IMR-90 (cell line): ENCODE results near the gene NPPC. TPM values are rescaled to one million over a fixed set of nuclear protein-coding genes. Genes with fewer than 3 reads are reported as not detected.

Experiments used
- ATAC-seq: fragments of 200-7000 bp; cut with Tn5 transposase; 2 replicates; pipeline ENCODE4 v1.9.1; 2020; ENCODE audit warnings: low read depth, mild to moderate bottlenecking, moderate library complexity
- BruUV-seq: library from RNA; stranded (reverse); fragments of 400-500 nt; replicated peaks from 2 replicates; lab custom pipeline; 2021; lab: Mats Ljungman, UMichigan
- CTCF ChIA-PET: fragments of 300-600 bp; formaldehyde crosslinking; extraction: SDS; loops from one replicate; lab custom pipeline; 2021; ENCODE audit warnings: antibody characterized with exemption; lab: Yijun Ruan, JAX
- POLR2A ChIA-PET: fragments of 300-600 bp; sonication (Branson Sonifier 250); formaldehyde crosslinking; loops from one replicate; lab custom pipeline; 2022; ENCODE audit warnings: antibody characterized with exemption; ENCODE audit not compliant: unreplicated experiment; lab: Charles Lee
- DNase-seq: peaks from one replicate; pipeline ENCODE4 v3.0.0; 2013
- H2AFZ ChIP-seq: replicated peaks from 2 replicates; pipeline ENCODE3; 2013; ENCODE audit warnings: low read length, mild to moderate bottlenecking; ENCODE audit not compliant: poor library complexity
- H2AK5ac ChIP-seq: 2 replicates; pipeline ENCODE4 v1.6.1; 2013; ENCODE audit warnings: low read depth, low read length, inconsistent platforms
- H2AK9ac ChIP-seq: replicated peaks from 2 replicates; pipeline ENCODE3; 2013; ENCODE audit warnings: mild to moderate bottlenecking, low read depth, low read length, moderate library complexity; ENCODE audit not compliant: poor library complexity
- H2BK120ac ChIP-seq: 2 replicates; pipeline ENCODE4 v1.6.1; 2013; ENCODE audit warnings: low read depth, low read length, inconsistent platforms
- H2BK15ac ChIP-seq: 3 replicates; pipeline ENCODE4 v1.6.1; 2013; ENCODE audit warnings: low read depth, low read length, inconsistent platforms
- H2BK20ac ChIP-seq: 2 replicates; pipeline ENCODE4 v1.6.1; 2013; ENCODE audit warnings: low read depth, mild to moderate bottlenecking, inconsistent platforms, low read length, moderate library complexity
- H2BK5ac ChIP-seq: 2 replicates; pipeline ENCODE4 v1.6.1; 2013; ENCODE audit warnings: mild to moderate bottlenecking, low read depth, low read length, inconsistent platforms; ENCODE audit not compliant: poor library complexity, severe bottlenecking
- H3K14ac ChIP-seq: replicated peaks from 2 replicates; pipeline ENCODE4 v1.6.1; 2013; ENCODE audit warnings: low read depth, low read length, inconsistent platforms
- H3K18ac ChIP-seq: 2 replicates; pipeline ENCODE4 v1.6.1; 2013; ENCODE audit warnings: low read depth, low read length, control low read depth
- H3K23ac ChIP-seq: 2 replicates; pipeline ENCODE4 v1.6.1; 2013; ENCODE audit warnings: low read depth, low read length, inconsistent platforms
- H3K27ac ChIP-seq: 2 replicates; pipeline ENCODE4 v1.5.1; 2013; ENCODE audit warnings: mild to moderate bottlenecking, control low read depth, low read length; ENCODE audit not compliant: insufficient read depth
- H3K27me3 ChIP-seq: 2 replicates; pipeline ENCODE4 v1.6.1; 2013; ENCODE audit warnings: low read length; ENCODE audit not compliant: control insufficient read depth, insufficient read depth
- H3K36me3 ChIP-seq: 2 replicates; pipeline ENCODE4 v1.6.1; 2013; ENCODE audit warnings: low read length, mixed read lengths; ENCODE audit not compliant: control insufficient read depth, insufficient read depth
- H3K4ac ChIP-seq: 2 replicates; pipeline ENCODE4 v1.6.1; 2013; ENCODE audit warnings: low read depth, low read length, inconsistent platforms
- H3K4me1 ChIP-seq: 2 replicates; pipeline ENCODE4 v1.6.1; 2013; ENCODE audit warnings: low read length, mixed read lengths; ENCODE audit not compliant: control insufficient read depth, insufficient read depth
- H3K4me2 ChIP-seq: 2 replicates; pipeline ENCODE4 v1.6.1; 2013; ENCODE audit warnings: low read depth, mild to moderate bottlenecking, control low read depth, low read length, moderate library complexity
- H3K4me3 ChIP-seq: 2 replicates; pipeline ENCODE4 v1.5.1; 2013; ENCODE audit warnings: low read depth, mild to moderate bottlenecking, control low read depth, low read length, moderate library complexity; ENCODE audit not compliant: insufficient read depth
- H3K56ac ChIP-seq: 2 replicates; pipeline ENCODE4 v1.6.1; 2013; ENCODE audit warnings: low read length, inconsistent platforms; ENCODE audit not compliant: insufficient read depth; ENCODE audit errors: extremely low read depth
- H3K79me1 ChIP-seq, 2 experiments: 2 replicates each; pipeline ENCODE4 v1.6.1; 2013; ENCODE audit warnings: low read length in 2 of 2, inconsistent platforms in 1 of 2, low read depth in 1 of 2
- H3K9ac ChIP-seq: 2 replicates; pipeline ENCODE4 v1.6.1; 2013; ENCODE audit warnings: low read depth, low read length, control low read depth
- H3K9me1 ChIP-seq: 2 replicates; pipeline ENCODE4 v1.6.1; 2013; ENCODE audit warnings: low read length, inconsistent platforms; ENCODE audit not compliant: insufficient read depth
- H3K9me3 ChIP-seq: 2 replicates; pipeline ENCODE4 v1.6.1; 2013; ENCODE audit warnings: low read length; ENCODE audit not compliant: control insufficient read depth, insufficient read depth
- H4K20me1 ChIP-seq: 2 replicates; pipeline ENCODE4 v1.6.1; 2013; ENCODE audit warnings: low read length, inconsistent platforms; ENCODE audit not compliant: insufficient read depth
- H4K5ac ChIP-seq: 2 replicates; pipeline ENCODE4 v1.6.1; 2013; ENCODE audit warnings: mild to moderate bottlenecking, low read depth, low read length, control low read depth
- H4K8ac ChIP-seq, 2 experiments: 2 replicates each; pipeline ENCODE4 v1.6.1; 2013; ENCODE audit warnings: low read depth in 2 of 2, low read length in 2 of 2, control low read depth in 1 of 2, inconsistent platforms in 1 of 2
- H4K91ac ChIP-seq: 2 replicates; pipeline ENCODE4 v1.6.1; 2013; ENCODE audit warnings: low read depth, low read length, inconsistent platforms; ENCODE audit not compliant: insufficient read depth
- BHLHE40 ChIP-seq: fragments of 150-350 bp; IDR thresholded peaks from 2 replicates; pipeline ENCODE4 v1.6.1; 2016; ENCODE audit warnings: mild to moderate bottlenecking, low read depth, low read length
- CEBPB ChIP-seq: IDR thresholded peaks from 2 replicates; pipeline ENCODE4 v1.6.1; 2012; ENCODE audit warnings: low read depth, low read length, improper control_type of control experiment
- FOS ChIP-seq: fragments of 150-350 bp; IDR thresholded peaks from 2 replicates; pipeline ENCODE4 v1.6.1; 2016; ENCODE audit warnings: low read depth, low read length
- MAFK ChIP-seq: IDR thresholded peaks from 2 replicates; pipeline ENCODE4 v1.6.1; 2012; ENCODE audit warnings: low read depth, low read length, improper control_type of control experiment
- MAZ ChIP-seq: IDR thresholded peaks from 2 replicates; pipeline ENCODE4 v1.6.1; 2012; ENCODE audit warnings: low read depth, mild to moderate bottlenecking, low read length, improper control_type of control experiment, moderate library complexity, borderline replicate concordance
- MXI1 ChIP-seq: IDR thresholded peaks from 2 replicates; pipeline ENCODE4 v1.6.1; 2012; ENCODE audit warnings: low read depth, mild to moderate bottlenecking, low read length, moderate library complexity, borderline replicate concordance
- POLR2A ChIP-seq: IDR thresholded peaks from 2 replicates; pipeline ENCODE4 v1.6.1; 2012; ENCODE audit warnings: mild to moderate bottlenecking, low read depth, low read length
- RAD21 ChIP-seq: IDR thresholded peaks from 2 replicates; pipeline ENCODE4 v1.6.1; 2012; ENCODE audit warnings: low read length, improper control_type of control experiment
- RFX5 ChIP-seq: IDR thresholded peaks from 2 replicates; pipeline ENCODE4 v1.8.0; 2012; ENCODE audit warnings: low read depth, mild to moderate bottlenecking, low read length, moderate library complexity
- SMC3 ChIP-seq: fragments of 150-350 bp; IDR thresholded peaks from 2 replicates; pipeline ENCODE4 v1.6.1; 2016; ENCODE audit warnings: low read depth, mild to moderate bottlenecking, antibody characterized with exemption, low read length, moderate library complexity
- WGBS, 2 experiments: methylation state at CpG; one replicate each; pipeline versions ENCODE4 v1.1.5 to v1.1.7; 2013; ENCODE audit warnings: missing lambda C conversion rate in 2 of 2; ENCODE audit not compliant: insufficient read length in 1 of 2; ENCODE audit errors: extremely low coverage in 2 of 2; 5-methylcytosine and 5-hydroxymethylcytosine counted together
- dilution Hi-C: fragments of 300-500 bp; cut with HindIII; formaldehyde crosslinking; loops from one replicate; pipeline ENCODE4 v1.14.3; 2018; ENCODE audit warnings: low sequenced_read_pairs; ENCODE audit not compliant: unreplicated experiment
- in situ Hi-C: fragments of 300-500 bp; cut with MboI; formaldehyde crosslinking; loops from 3 replicates; pipeline ENCODE4 v1.14.3; 2019; ENCODE audit warnings: low sequenced_read_pairs, inconsistent platforms, mixed read lengths
- intact Hi-C: fragments of 100-400 bp; cut with micrococcal nuclease; formaldehyde crosslinking; loops from 2 replicates; pipeline ENCODE4 v1.10.0; 2022
- polyA plus RNA-seq, 3 experiments: library from polyadenylated mRNA; depleted of rRNA; stranded (reverse); fragments of >200 nt; gene quantifications; 2 replicates each; pipeline ENCODE4 v1.2.3, GENCODE V29; 2012; ENCODE audit warnings: low replicate concordance in 1 of 3
- total RNA-seq: library from RNA; depleted of rRNA; stranded (reverse); fragments of >200 nt; gene quantifications from 2 replicates; pipeline ENCODE4 v1.2.3, GENCODE V29; 2012
- TF ChIP-seq, protein P1 (sequence below): fragments of 150-350 bp; IDR thresholded peaks from 2 replicates; pipeline ENCODE4 v1.6.1; 2017; ENCODE audit warnings: mild to moderate bottlenecking, antibody characterized with exemption, low read length, low read depth

The NPPC gene
- total and polyA plus RNA-seq, 2 of the 4 experiments (the other 2 are of a cell fraction), result 0.22 to 0.36 TPM

DNA sequence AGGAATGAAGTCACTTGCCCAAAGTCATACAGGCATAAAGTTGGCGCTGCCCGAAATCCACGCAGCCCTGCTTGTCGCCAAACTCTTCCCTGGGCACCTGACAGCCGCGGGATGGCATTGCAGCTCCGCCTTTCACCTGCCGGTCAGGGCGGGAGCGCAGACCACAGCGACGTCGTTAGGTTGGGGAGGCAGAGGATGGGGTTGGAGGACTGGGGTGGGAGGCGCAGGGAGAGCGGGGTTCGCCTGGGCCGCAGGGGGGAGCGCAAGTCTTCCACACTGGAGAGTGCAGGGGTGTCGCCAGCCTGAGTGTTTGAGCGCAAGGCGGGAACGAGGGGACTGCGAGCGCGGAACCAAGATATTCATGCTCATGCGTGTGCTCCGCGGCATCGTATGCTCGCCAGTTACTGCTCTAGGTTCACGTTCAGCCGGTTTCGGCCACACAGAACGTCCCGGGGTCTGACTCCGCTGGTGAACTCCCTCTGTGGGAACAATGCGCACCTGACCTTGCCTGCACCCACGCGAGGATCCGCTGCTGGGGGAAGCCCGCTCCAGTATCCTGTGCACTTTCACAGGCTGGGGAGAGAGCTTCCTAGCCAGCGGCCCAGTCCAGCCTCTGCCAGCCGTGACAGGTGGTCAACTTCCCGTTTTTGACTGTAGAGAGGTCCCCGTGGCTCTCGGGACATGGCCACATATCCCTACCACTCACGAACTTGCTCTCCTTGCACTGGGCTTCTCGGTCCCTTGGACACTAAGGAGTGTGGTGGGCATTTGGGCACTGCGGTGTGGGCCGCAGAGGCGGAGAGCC lies 767 bp upstream of the NPPC start:
- intact Hi-C loops (no loop called here), in situ Hi-C loops (no loop called here), dilution Hi-C loops (no loop called here)
- H2BK15ac ChIP-seq, result no peak overlapping the region
- no TSS peak for BruUV-seq
- H3K27me3 ChIP-seq, result peaks cover 78% of the 10 kb centered on the region
- H3K4me1 ChIP-seq, result peaks cover 5% of the 10 kb centered on the region
- DNase-seq (peak; percentile 6), ATAC-seq (no peak)
- H2AK5ac ChIP-seq, result no peak overlapping the region
- H2AFZ ChIP-seq, result peak overlapping the region; percentile 92
- H2BK120ac ChIP-seq, result no peak overlapping the region
- no peak overlapping the region for H4K8ac ChIP-seq
- 12% methylated on average over 33 of the region's 51 CpGs; no CpG with 5 or more reads in 1 of the 2 experiments for WGBS, 2 experiments
- H3K4me3 ChIP-seq, result peak overlapping the region; percentile 9
- 0 out of 2 replicates have a peak, but pooled peaks cover 3% of the 10 kb centered on the region for H4K20me1 ChIP-seq
- H3K9me3 ChIP-seq, result no peaks in the 10 kb centered on the region
- CTCF ChIA-PET, result interaction anchor here (3.7 kb wide), 1 partner anchor 215 kb away, joined by 34 read pairs; no protein-coding TSS in a partner anchor
- no peak overlapping the region for H2BK5ac ChIP-seq
- no peak overlapping the region for H3K56ac ChIP-seq
- no peak overlapping the region for H3K9ac ChIP-seq
- H3K23ac ChIP-seq, result no peak overlapping the region
- H2BK20ac ChIP-seq, result no peak overlapping the region
- no peaks in the 10 kb centered on the region for H3K79me1 ChIP-seq
- no peak overlapping the region for H3K4ac ChIP-seq
- H4K91ac ChIP-seq, result no peak overlapping the region
- H3K14ac ChIP-seq, result no peak overlapping the region
- H2AK9ac ChIP-seq, result no peak overlapping the region
- TF ChIP-seq MAZ, result no peak
- no peak for TF ChIP-seq MAFK
- TF ChIP-seq MXI1, result no peak
- no peak for TF ChIP-seq FOS
- TF ChIP-seq RAD21, result no peak
- no peak for TF ChIP-seq SMC3
- TF ChIP-seq, protein P1, sequence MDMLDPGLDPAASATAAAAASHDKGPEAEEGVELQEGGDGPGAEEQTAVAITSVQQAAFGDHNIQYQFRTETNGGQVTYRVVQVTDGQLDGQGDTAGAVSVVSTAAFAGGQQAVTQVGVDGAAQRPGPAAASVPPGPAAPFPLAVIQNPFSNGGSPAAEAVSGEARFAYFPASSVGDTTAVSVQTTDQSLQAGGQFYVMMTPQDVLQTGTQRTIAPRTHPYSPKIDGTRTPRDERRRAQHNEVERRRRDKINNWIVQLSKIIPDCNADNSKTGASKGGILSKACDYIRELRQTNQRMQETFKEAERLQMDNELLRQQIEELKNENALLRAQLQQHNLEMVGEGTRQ, result no peak
- TF ChIP-seq RFX5, result no peak
- no peak for TF ChIP-seq POLR2A
- no peak for TF ChIP-seq CEBPB
- no peak for TF ChIP-seq BHLHE40
- no peaks in the 10 kb centered on the region for H3K9me1 ChIP-seq
- peak overlapping the region; percentile 85 for H3K4me2 ChIP-seq
- no peaks in the 10 kb centered on the region for H3K36me3 ChIP-seq
- no peak overlapping the region for H3K18ac ChIP-seq
- POLR2A ChIA-PET, result no interaction called here
- no peak overlapping the region for H4K5ac ChIP-seq
- no peak overlapping the region for H3K27ac ChIP-seq
